HL-60 (cell line): ENCODE results near the gene SLC2A9.

ENCODE experiments used
- DNase-seq, 2 experiments: peaks; one replicate each; pipeline ENCODE4 v3.0.0-alpha.2; 2010 to 2020; ENCODE audit warnings: low read depth in 1 of 2, low spot score in 1 of 2
- H3K27ac ChIP-seq: fragments of 250-450 bp; sonication (Bioruptor Pico); replicated peaks from 2 replicates; pipeline ENCODE4 v1.5.1; 2020; ENCODE audit warnings: mild to moderate bottlenecking, moderate library complexity
- H3K27me3 ChIP-seq: fragments of 250-450 bp; sonication (Bioruptor Pico); 2 replicates; pipeline ENCODE4 v1.5.1; 2021; ENCODE audit warnings: mild to moderate bottlenecking, moderate library complexity; ENCODE audit not compliant: insufficient read depth, poor library complexity, severe bottlenecking
- H3K4me3 ChIP-seq: replicated peaks from 2 replicates; pipeline ENCODE4 v1.5.1; 2011; ENCODE audit warnings: mild to moderate bottlenecking, control low read depth, low read length; ENCODE audit not compliant: insufficient read depth
- GABPA ChIP-seq: IDR thresholded peaks from 2 replicates; pipeline ENCODE4 v1.6.1; 2012; ENCODE audit warnings: low read depth
- POLR2AphosphoS5 ChIP-seq: IDR thresholded peaks from 2 replicates; pipeline ENCODE4 v1.6.1; 2012; ENCODE audit warnings: low read depth
- SPI1 ChIP-seq: IDR thresholded peaks from 2 replicates; pipeline ENCODE4 v1.6.1; 2012; ENCODE audit warnings: low read depth, mild to moderate bottlenecking, borderline replicate concordance
- TF ChIP-seq, protein P1 (sequence below): IDR thresholded peaks from 2 replicates; pipeline ENCODE4 v1.6.1; 2012; ENCODE audit warnings: low read depth; ENCODE audit not compliant: insufficient replicate concordance
- TF ChIP-seq, protein P2 (sequence below): IDR thresholded peaks from one replicate; pipeline ENCODE4 v1.5.1; 2011; ENCODE audit warnings: low read length, control low read depth, inconsistent platforms; ENCODE audit not compliant: insufficient read depth

Gene SLC2A9

DNA sequence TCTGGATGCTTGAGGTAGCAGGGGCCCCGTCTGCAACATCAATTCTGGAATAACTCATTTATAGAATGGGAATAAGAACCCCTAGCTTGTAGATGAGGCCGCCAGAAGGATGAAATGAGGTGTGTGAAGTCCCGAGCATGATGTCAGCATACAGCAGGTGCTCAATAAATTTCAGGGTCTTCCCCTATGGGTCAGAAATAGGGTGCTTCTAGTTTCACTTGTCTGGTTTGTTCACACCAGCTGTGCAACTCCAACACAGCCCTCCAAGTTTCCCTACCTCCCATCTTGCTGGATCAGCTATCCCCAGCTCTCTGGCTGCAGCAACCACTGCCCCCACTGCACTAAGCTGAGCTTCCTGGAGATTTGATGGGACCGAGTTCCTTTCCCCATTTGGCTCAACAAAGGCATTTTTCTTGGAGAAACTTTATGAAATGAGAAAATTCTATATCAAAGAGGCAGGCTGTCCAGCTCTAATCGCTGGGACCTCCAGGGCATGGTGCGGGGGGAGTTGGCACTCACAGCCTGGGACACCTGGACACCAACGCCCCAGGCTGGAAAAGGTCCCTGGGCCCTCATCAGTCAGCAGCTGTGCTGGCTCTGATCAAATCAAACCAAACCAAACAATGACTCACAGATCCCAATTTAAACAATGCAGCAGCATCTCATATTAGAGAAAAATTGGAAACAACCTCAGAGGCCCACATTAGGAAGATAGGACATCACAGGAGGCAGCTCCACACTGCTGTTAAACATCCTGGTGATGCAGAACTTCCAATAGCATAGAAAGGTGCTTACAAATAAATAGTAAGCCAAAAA, 13.3 kb downstream of the SLC2A9 start:
- H3K4me3 ChIP-seq, result no peak overlapping the region
- TF ChIP-seq POLR2AphosphoS5 (no peak), GABPA (no peak), SPI1 (no peak)
- TF ChIP-seq, protein P1, sequence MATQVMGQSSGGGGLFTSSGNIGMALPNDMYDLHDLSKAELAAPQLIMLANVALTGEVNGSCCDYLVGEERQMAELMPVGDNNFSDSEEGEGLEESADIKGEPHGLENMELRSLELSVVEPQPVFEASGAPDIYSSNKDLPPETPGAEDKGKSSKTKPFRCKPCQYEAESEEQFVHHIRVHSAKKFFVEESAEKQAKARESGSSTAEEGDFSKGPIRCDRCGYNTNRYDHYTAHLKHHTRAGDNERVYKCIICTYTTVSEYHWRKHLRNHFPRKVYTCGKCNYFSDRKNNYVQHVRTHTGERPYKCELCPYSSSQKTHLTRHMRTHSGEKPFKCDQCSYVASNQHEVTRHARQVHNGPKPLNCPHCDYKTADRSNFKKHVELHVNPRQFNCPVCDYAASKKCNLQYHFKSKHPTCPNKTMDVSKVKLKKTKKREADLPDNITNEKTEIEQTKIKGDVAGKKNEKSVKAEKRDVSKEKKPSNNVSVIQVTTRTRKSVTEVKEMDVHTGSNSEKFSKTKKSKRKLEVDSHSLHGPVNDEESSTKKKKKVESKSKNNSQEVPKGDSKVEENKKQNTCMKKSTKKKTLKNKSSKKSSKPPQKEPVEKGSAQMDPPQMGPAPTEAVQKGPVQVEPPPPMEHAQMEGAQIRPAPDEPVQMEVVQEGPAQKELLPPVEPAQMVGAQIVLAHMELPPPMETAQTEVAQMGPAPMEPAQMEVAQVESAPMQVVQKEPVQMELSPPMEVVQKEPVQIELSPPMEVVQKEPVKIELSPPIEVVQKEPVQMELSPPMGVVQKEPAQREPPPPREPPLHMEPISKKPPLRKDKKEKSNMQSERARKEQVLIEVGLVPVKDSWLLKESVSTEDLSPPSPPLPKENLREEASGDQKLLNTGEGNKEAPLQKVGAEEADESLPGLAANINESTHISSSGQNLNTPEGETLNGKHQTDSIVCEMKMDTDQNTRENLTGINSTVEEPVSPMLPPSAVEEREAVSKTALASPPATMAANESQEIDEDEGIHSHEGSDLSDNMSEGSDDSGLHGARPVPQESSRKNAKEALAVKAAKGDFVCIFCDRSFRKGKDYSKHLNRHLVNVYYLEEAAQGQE, result no peak
- TF ChIP-seq, protein P2, sequence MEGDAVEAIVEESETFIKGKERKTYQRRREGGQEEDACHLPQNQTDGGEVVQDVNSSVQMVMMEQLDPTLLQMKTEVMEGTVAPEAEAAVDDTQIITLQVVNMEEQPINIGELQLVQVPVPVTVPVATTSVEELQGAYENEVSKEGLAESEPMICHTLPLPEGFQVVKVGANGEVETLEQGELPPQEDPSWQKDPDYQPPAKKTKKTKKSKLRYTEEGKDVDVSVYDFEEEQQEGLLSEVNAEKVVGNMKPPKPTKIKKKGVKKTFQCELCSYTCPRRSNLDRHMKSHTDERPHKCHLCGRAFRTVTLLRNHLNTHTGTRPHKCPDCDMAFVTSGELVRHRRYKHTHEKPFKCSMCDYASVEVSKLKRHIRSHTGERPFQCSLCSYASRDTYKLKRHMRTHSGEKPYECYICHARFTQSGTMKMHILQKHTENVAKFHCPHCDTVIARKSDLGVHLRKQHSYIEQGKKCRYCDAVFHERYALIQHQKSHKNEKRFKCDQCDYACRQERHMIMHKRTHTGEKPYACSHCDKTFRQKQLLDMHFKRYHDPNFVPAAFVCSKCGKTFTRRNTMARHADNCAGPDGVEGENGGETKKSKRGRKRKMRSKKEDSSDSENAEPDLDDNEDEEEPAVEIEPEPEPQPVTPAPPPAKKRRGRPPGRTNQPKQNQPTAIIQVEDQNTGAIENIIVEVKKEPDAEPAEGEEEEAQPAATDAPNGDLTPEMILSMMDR, result no peak
- DNase-seq, result no peak
- no peaks in the 10 kb centered on the region for H3K27me3 ChIP-seq
- H3K27ac ChIP-seq, result no peak overlapping the region

DNA sequence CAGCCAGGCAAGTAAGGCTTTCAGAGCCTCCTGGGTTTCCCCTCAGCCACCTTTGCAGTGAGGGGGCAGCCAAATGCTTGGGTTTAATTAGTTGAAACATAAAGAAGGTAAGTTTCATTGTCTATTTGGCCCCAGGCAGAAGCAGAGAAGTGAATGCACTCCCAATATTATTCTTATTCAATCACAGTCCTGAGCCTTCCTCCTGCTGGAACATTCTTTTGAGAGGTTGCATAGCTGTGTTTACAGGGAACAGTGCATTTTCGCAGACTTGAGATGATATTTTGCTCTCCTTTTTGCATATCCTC, 13.9 kb downstream of the SLC2A9 start:
- H3K27me3 ChIP-seq, result no peaks in the 10 kb centered on the region
- DNase-seq, result no peak
- TF ChIP-seq, protein P1, result no peak
- no peak for TF ChIP-seq POLR2AphosphoS5
- TF ChIP-seq SPI1, result no peak
- TF ChIP-seq, protein P2, result no peak
- TF ChIP-seq GABPA, result no peak
- no peak overlapping the region for H3K4me3 ChIP-seq
- no peak overlapping the region for H3K27ac ChIP-seq

DNA sequence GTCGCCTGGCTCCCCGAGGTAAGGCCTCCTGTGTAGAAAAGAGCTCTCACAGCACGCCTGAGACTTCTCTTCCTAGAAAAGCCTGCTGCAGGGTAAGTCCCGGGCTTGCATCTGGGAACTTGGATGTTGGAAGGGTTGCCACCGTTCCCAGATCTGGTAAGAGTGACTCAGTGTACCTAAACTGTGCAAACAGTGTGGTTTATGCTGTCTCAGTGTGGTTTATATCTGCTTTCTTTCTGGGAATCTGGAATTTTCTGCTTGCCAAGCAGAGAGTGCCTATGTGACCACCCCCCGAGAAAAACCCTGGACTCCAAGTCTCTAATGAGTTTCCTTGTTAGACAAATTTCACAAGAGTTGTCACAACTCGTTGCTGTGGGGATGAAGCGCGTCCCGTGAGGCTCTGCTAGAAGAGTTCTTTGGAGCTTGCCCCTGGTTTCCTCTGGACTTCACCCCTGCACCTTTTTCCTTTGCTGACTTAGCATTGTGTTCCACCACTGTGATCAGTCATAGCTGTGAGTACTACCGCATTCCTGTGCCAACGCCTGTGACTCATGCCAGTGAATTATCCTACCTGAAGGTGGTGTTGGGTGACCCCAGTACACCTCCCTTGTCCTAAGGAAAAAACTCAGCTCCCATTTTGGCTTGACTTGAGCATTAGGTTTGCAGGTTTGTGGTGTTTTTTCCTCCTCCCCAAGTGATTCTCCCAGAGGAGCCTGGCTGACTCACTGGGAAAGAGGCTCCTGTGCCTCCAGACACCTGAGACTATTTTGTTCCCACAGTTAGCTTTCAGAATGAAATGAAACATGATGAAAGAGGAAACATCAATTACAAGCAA, 14.5 kb downstream of the SLC2A9 start:
- H3K27me3 ChIP-seq, result no peaks in the 10 kb centered on the region
- H3K4me3 ChIP-seq, result no peak overlapping the region
- no peak for DNase-seq
- peak overlapping the region; percentile 58 for H3K27ac ChIP-seq
- TF ChIP-seq GABPA (no peak), SPI1 (no peak), POLR2AphosphoS5 (no peak)
- TF ChIP-seq, protein P1, result no peak
- TF ChIP-seq, protein P2, result no peak
